Endometrial microvascular endothelial cells (primary cell): ENCODE measurements around the gene ERVW-1. TPM values are rescaled to one million over a fixed set of nuclear protein-coding genes. Genes with fewer than 3 reads are reported as not detected.

Experiments used
- in situ Hi-C: cut with HindIII; loops from 2 replicates; pipeline ENCODE4 v1.10.0; 2017; ENCODE audit warnings: low sequenced_read_pairs, low pct_unique_long_range_greater_than_20kb; ENCODE audit errors: inconsistent ontology term
- total RNA-seq: library from RNA; depleted of rRNA; stranded (reverse); fragments of >200 nt; gene quantifications from one replicate; pipeline ENCODE4 v1.2.3, GENCODE V29; 2015; ENCODE audit errors: inconsistent ontology term

Gene ERVW-1
- total RNA-seq, 1 donor from 2014 or later: not detected

DNA sequence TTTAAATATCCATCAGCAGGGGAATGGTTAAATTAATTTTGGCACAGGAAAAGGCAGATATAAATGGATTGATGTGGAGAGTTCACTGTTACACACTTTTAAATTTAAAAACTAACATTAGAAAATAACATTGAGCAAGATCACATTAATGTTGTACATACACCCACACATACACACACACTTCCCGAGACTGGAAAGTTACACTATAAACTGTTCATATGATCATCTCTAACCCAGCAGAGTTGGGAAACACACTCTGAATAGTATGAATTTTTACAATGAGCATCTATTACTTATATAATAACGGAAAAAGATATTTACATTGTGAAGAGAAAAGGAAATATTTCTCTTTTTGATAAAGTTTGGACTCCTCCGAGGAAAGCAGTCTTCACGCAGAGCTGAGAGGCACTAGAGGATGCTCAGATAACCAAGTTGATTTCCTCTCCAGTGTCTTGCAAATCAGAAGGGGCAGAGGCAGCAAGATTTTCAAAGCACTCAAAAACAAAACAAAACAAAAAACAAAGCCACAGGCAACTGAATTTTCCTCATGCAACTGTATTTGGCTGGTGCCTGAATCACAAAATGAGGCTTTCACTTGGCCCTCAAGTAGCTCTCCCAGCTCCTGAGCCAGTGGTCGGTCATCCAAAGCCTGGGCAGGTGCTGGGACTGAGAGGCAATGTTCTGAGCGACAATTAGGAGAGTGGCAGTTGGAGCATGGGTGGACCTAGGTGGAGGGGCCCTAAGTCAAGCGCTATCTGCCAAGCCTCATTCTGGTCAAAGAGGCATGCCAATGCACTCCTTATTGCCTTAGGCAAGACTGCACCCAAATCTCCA, 40.9 kb downstream of the ERVW-1 start:
- in situ Hi-C loops: no loop called here

DNA sequence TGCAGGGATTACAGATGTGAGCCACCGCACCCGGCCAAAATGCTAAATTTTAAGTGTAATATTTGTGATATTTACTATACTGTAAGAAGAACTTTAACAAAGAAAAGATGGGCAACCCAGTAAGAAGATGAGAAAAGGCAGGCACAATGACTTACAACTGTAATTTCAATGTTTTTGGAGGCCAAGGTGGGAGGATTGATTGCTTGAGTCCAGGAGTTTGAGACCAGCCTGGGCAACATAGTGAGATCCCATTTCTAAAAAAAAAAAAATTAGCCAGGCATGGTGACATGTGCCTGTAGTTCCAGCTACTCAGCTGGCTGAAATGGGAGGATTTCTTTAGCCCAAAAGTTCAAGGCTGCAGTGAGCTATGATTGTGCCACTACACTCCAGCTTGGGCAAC, 42.2 kb downstream of the ERVW-1 start:
- in situ Hi-C loops: no loop called here

GRCh38 chr7:92433019-92433418, 44.7 kb downstream of the ERVW-1 start:
- in situ Hi-C loops: no loop called here

GRCh38 chr7:92432299-92432946, 45.3 kb downstream of the ERVW-1 start:
- in situ Hi-C loops: no loop called here

DNA sequence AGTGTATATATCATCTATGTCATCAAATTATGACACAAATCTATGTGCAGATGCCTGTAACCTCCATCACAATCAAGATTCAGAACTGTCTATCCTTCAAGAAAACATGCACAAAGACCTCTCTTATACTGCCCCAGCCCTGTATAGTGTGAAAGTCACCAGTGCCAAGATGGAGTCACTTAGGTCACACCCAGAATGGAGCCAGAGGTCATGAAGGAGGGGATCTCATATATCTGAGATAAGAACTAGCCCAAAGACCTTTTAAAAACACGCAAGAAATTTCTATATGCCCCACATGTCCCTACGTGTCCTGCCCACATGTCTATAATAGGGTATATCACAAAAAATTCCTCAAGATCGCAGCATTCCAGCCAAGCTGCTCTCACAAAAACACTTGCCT, 50.6 kb downstream of the ERVW-1 start:
- in situ Hi-C loops: no loop called here

DNA sequence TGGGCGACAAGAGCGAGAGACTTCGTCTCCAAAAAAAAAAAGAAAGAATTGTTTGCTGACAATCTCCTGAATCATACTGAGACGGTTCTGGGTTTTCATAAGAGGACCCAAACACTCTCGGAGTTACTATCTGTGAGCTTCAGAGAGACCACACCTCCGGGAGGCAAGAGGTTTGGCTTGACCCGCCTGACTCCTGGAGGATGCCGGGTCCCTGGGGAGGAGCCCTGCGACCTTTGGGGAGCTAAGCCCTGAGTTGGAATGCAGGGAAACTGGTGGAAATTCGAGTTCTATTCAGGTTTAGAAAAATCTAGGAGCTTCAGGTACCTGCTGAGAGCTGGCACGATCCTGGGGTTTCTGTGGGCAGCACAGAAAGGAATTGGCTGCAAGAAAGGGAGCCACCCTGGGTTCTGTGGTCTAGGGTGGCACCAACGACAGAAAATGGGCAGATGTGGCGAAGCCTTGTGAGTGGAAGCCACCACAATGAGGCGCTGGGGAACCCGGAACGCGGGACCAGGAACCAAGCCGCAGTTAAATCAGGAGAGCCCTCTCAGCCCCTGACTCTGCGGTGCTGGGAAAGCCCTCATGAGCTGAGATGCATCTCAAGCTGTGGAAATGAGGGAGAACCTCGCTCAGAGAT, 52.3 kb downstream of the ERVW-1 start:
- in situ Hi-C loops: no loop called here

- in situ Hi-C loops: no loop called here
Observed at GRCh38 chr7:92423710-92424131, 54.0 kb downstream of the ERVW-1 start.

- in situ Hi-C loops: no loop called here
Observed at GRCh38 chr7:92422926-92423325, 54.8 kb downstream of the ERVW-1 start.

GRCh38 chr7:92421676-92422435, 55.9 kb downstream of the ERVW-1 start:
- in situ Hi-C loops: no loop called here

Other genes starting within 250 kb of the ERVW-1 start
- 25.9 TPM for gene KRIT1, start 232.0 kb downstream of the ERVW-1 start, total RNA-seq
- gene ANKIB1, start 232.0 kb downstream of the ERVW-1 start, total RNA-seq: 26.6 TPM
- gene GATAD1, start 30.5 kb downstream of the ERVW-1 start, total RNA-seq: 15.4 TPM
- 9.9 TPM for gene PEX1, start 50.6 kb upstream of the ERVW-1 start, total RNA-seq
- gene RBM48, start 50.8 kb upstream of the ERVW-1 start, total RNA-seq: 6.4 TPM
- gene FAM133B, start 112.4 kb upstream of the ERVW-1 start, total RNA-seq: 6.8 TPM